Activated CD8-positive, alpha-beta memory T cell treated with anti-CD3 and anti-CD28 coated beads, Interleukin-2, amount 50 U/mL, for 24 hours (primary cell): ENCODE measurements around the gene DAAM1.

Experiments used
- DNase-seq: peaks from one replicate; pipeline ENCODE4 v3.0.0-alpha.2; 2020; ENCODE audit errors: extremely low read depth

The DAAM1 gene

GRCh38 chr14:59362513-59362912 lies 174.0 kb downstream of the DAAM1 start:
- no peak for DNase-seq

GRCh38 chr14:59363531-59364226 lies 175.2 kb downstream of the DAAM1 start:
- DNase-seq = no peak

- DNase-seq = no peak
Measured at GRCh38 chr14:59370158-59370742, 181.8 kb downstream of the DAAM1 start.

- DNase-seq = no peak
Measured at GRCh38 chr14:59371771-59372170, 183.3 kb downstream of the DAAM1 start.

GRCh38 chr14:59374048-59374447 lies 185.6 kb downstream of the DAAM1 start:
- no peak for DNase-seq

- no peak for DNase-seq
Measured at GRCh38 chr14:59376686-59377085, 188.2 kb downstream of the DAAM1 start.

GRCh38 chr14:59377491-59377890 lies 189.0 kb downstream of the DAAM1 start:
- DNase-seq = no peak

GRCh38 chr14:59377991-59378601 lies 189.6 kb downstream of the DAAM1 start:
- no peak for DNase-seq

GRCh38 chr14:59389936-59390335 lies 201.5 kb downstream of the DAAM1 start:
- no peak for DNase-seq

GRCh38 chr14:59391388-59391787 lies 202.9 kb downstream of the DAAM1 start:
- DNase-seq = no peak

- no peak for DNase-seq
Measured at GRCh38 chr14:59394268-59394667, 205.8 kb downstream of the DAAM1 start.

GRCh38 chr14:59395672-59396071 lies 207.2 kb downstream of the DAAM1 start:
- DNase-seq = no peak

GRCh38 chr14:59398841-59399240 lies 210.4 kb downstream of the DAAM1 start:
- no peak for DNase-seq

GRCh38 chr14:59406454-59407245 lies 218.2 kb downstream of the DAAM1 start:
- no peak for DNase-seq

GRCh38 chr14:59407246-59408010 lies 219.0 kb downstream of the DAAM1 start:
- no peak for DNase-seq

- no peak for DNase-seq
Measured at GRCh38 chr14:59415836-59416602, 227.6 kb downstream of the DAAM1 start.

GRCh38 chr14:59417311-59417710 lies 228.8 kb downstream of the DAAM1 start:
- DNase-seq = no peak

GRCh38 chr14:59419303-59419702 lies 230.8 kb downstream of the DAAM1 start:
- DNase-seq = no peak
